B cell (primary cell): ENCODE measurements around the gene MRPL41.

ENCODE experiments used
- CTCF ChIP-seq: fragments of 200-600 bp; IDR thresholded peaks from one replicate; pipeline ENCODE4 v1.8.0; 2022; ENCODE audit warnings: antibody characterized with exemption, mild to moderate bottlenecking
- EZH2 ChIP-seq: IDR thresholded peaks from 2 replicates; pipeline ENCODE4 v1.6.1; 2012; ENCODE audit warnings: borderline replicate concordance, low read depth, mild to moderate bottlenecking, moderate library complexity, low read length; ENCODE audit not compliant: insufficient read depth, poor library complexity, severe bottlenecking

- TF ChIP-seq CTCF = no peak
- no peak for TF ChIP-seq EZH2
Observed at GRCh38 chr9:137564817-137565411, 13.2 kb downstream of the MRPL41 start.
